Peyer's patch (tissue), 4 donors: ENCODE results near the gene ZNF616.

Experiments used
- POLR2A ChIP-seq, 2 donors: fragments of 450-650 bp; IDR thresholded peaks; one replicate each; pipeline ENCODE4 v1.5.1; 2017; ENCODE audit warnings: antibody characterized with exemption in 2 of 2, mild to moderate bottlenecking in 2 of 2, moderate library complexity in 2 of 2
- TF ChIP-seq, protein P1 (sequence below), 6 experiments: fragments of 450-650 bp in 4 of 6; fragments of 200-600 bp in 2 of 6; sonication (generic) in 1 of 6; IDR thresholded peaks; one replicate each; pipeline ENCODE4 v1.5.1; 2017 to 2019; ENCODE audit warnings: antibody characterized with exemption in 6 of 6, mild to moderate bottlenecking in 3 of 6, moderate library complexity in 1 of 6

DNA sequence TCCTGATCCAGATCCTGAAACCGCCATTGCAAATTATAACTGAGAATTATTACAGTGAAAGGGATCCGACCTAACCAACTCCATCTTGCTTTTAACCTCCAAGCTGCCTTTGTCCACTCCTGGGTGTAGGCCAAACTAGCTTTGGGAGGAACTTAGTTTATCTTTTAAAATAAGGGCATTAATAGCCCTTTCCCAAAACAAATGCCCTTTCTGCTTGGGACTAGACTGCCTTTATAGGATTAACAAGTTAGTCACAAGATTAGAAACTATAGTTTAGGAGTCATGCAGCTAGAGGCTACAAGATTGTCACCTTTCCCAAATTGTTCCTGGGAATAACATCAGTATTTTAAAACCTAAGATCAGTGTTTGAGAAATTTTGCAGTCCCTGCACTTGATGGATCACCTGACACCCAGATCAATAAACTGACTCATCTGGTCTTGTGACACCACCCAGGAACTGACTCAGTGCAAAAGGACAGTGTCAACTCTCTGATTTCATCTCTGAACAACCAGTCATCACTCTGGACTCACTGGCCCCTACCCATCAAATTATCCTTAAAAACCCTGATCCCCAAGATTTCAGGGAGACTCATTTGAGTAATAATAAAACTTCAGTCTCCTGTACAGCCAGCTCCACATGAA is 40.1 kb downstream of the ZNF616 start:
- TF ChIP-seq, protein P1, sequence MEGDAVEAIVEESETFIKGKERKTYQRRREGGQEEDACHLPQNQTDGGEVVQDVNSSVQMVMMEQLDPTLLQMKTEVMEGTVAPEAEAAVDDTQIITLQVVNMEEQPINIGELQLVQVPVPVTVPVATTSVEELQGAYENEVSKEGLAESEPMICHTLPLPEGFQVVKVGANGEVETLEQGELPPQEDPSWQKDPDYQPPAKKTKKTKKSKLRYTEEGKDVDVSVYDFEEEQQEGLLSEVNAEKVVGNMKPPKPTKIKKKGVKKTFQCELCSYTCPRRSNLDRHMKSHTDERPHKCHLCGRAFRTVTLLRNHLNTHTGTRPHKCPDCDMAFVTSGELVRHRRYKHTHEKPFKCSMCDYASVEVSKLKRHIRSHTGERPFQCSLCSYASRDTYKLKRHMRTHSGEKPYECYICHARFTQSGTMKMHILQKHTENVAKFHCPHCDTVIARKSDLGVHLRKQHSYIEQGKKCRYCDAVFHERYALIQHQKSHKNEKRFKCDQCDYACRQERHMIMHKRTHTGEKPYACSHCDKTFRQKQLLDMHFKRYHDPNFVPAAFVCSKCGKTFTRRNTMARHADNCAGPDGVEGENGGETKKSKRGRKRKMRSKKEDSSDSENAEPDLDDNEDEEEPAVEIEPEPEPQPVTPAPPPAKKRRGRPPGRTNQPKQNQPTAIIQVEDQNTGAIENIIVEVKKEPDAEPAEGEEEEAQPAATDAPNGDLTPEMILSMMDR (IDR thresholded peaks at IDR 0.05), result no peak
- no peak for TF ChIP-seq POLR2A (IDR thresholded peaks at IDR 0.05)
